H9 (cell line): ENCODE measurements around the gene KCNAB1. TPM values are rescaled to one million over a fixed set of nuclear protein-coding genes. Genes with fewer than 3 reads are reported as not detected.

Experiments used
- DNase-seq: peaks from one replicate; pipeline ENCODE4 v3.0.0-alpha.2; 2017
- H2AFZ ChIP-seq: one replicate; pipeline ENCODE4 v1.6.1; 2013; ENCODE audit warnings: mild to moderate bottlenecking, low read length, control low read depth, moderate library complexity
- H2AK5ac ChIP-seq: 2 replicates; pipeline ENCODE4 v1.6.1; 2013; ENCODE audit warnings: low read length, control low read depth, mixed read lengths; ENCODE audit not compliant: insufficient read length
- H2BK120ac ChIP-seq: one replicate; pipeline ENCODE4 v1.6.1; 2013; ENCODE audit warnings: low read depth, mild to moderate bottlenecking, low read length, control low read depth, inconsistent platforms; ENCODE audit not compliant: poor library complexity, severe bottlenecking
- H2BK12ac ChIP-seq: 2 replicates; pipeline ENCODE4 v1.6.1; 2013; ENCODE audit warnings: low read length, control low read depth, mixed read lengths, low read depth; ENCODE audit not compliant: insufficient read length
- H2BK15ac ChIP-seq: 2 replicates; pipeline ENCODE4 v1.6.1; 2013; ENCODE audit warnings: low read depth, low read length, control low read depth
- H2BK20ac ChIP-seq: one replicate; pipeline ENCODE4 v1.6.1; 2013; ENCODE audit warnings: low read depth, mild to moderate bottlenecking, low read length, control low read depth, inconsistent platforms; ENCODE audit not compliant: poor library complexity, severe bottlenecking
- H2BK5ac ChIP-seq: 2 replicates; pipeline ENCODE4 v1.6.1; 2013; ENCODE audit warnings: low read length, control low read depth, mixed read lengths; ENCODE audit not compliant: insufficient read length
- H3K14ac ChIP-seq: 2 replicates; pipeline ENCODE4 v1.6.1; 2013; ENCODE audit warnings: low read length, control low read depth; ENCODE audit not compliant: insufficient read depth
- H3K18ac ChIP-seq: 2 replicates; pipeline ENCODE4 v1.6.1; 2013; ENCODE audit warnings: low read depth, mild to moderate bottlenecking, mixed read lengths, low read length, control low read depth; ENCODE audit not compliant: insufficient read length
- H3K23ac ChIP-seq: 2 replicates; pipeline ENCODE4 v1.6.1; 2013; ENCODE audit warnings: low read length, control low read depth, mixed read lengths, low read depth; ENCODE audit not compliant: insufficient read length
- H3K23me2 ChIP-seq: 2 replicates; pipeline ENCODE4 v1.6.1; 2013; ENCODE audit warnings: low read depth, mild to moderate bottlenecking, mixed read lengths, low read length, control low read depth; ENCODE audit not compliant: insufficient read length, poor library complexity, severe bottlenecking
- H3K27ac ChIP-seq: 2 replicates; pipeline ENCODE4 v1.5.1; 2013; ENCODE audit warnings: low read length, control low read depth, mixed read lengths, low read depth; ENCODE audit not compliant: insufficient read length
- H3K27me3 ChIP-seq: 2 replicates; pipeline ENCODE4 v1.6.1; 2013; ENCODE audit warnings: low read length, control low read depth, inconsistent platforms; ENCODE audit not compliant: insufficient read depth
- H3K4ac ChIP-seq: 2 replicates; pipeline ENCODE4 v1.6.1; 2013; ENCODE audit warnings: low read depth, mild to moderate bottlenecking, control low read depth, inconsistent platforms, low read length, moderate library complexity
- H3K4me1 ChIP-seq: 2 replicates; pipeline ENCODE4 v1.6.1; 2013; ENCODE audit warnings: low read length, control low read depth, inconsistent platforms; ENCODE audit not compliant: insufficient read depth
- H3K4me2 ChIP-seq: 2 replicates; pipeline ENCODE4 v1.6.1; 2013; ENCODE audit warnings: low read length, control low read depth, mixed read lengths; ENCODE audit not compliant: insufficient read length, insufficient read depth
- H3K56ac ChIP-seq: 2 replicates; pipeline ENCODE4 v1.6.1; 2013; ENCODE audit warnings: low read depth, mild to moderate bottlenecking, mixed read lengths, low read length, control low read depth; ENCODE audit not compliant: insufficient read length
- H3K79me1 ChIP-seq: 2 replicates; pipeline ENCODE4 v1.6.1; 2013; ENCODE audit warnings: low read depth, mild to moderate bottlenecking, moderate library complexity, low read length, control low read depth, inconsistent platforms; ENCODE audit not compliant: insufficient read depth, poor library complexity, severe bottlenecking
- H3K79me2 ChIP-seq: 2 replicates; pipeline ENCODE4 v1.6.1; 2013; ENCODE audit warnings: low read length, control low read depth, inconsistent platforms; ENCODE audit not compliant: insufficient read depth
- H3K9ac ChIP-seq: 2 replicates; pipeline ENCODE4 v1.6.1; 2013; ENCODE audit warnings: low read length, control low read depth, mixed read lengths; ENCODE audit not compliant: insufficient read length; ENCODE audit errors: extremely low read depth
- H3K9me3 ChIP-seq: one replicate; pipeline ENCODE4 v1.6.1; 2013; ENCODE audit warnings: low read depth, low read length, inconsistent platforms; ENCODE audit not compliant: control insufficient read depth
- H3T11ph ChIP-seq: one replicate; pipeline ENCODE4 v1.6.1; 2013; ENCODE audit warnings: mild to moderate bottlenecking, low read length, control low read depth, inconsistent platforms
- H4K20me1 ChIP-seq: one replicate; pipeline ENCODE4 v1.6.1; 2013; ENCODE audit not compliant: control insufficient read depth, insufficient read length, insufficient read depth
- H4K5ac ChIP-seq: 2 replicates; pipeline ENCODE4 v1.6.1; 2013; ENCODE audit warnings: low read depth, mild to moderate bottlenecking, mixed read lengths, low read length, control low read depth; ENCODE audit not compliant: insufficient read length
- H4K8ac ChIP-seq: replicated peaks from 2 replicates; pipeline ENCODE4 v1.6.1; 2013; ENCODE audit warnings: low read length, control low read depth, mixed read lengths, low read depth; ENCODE audit not compliant: insufficient read length
- H4K91ac ChIP-seq: 2 replicates; pipeline ENCODE4 v1.6.1; 2013; ENCODE audit warnings: low read depth, mild to moderate bottlenecking, moderate library complexity, mixed read lengths, low read length, control low read depth; ENCODE audit not compliant: insufficient read length
- H3K27ac Mint-ChIP-seq, 3 experiments: 2 replicates in 2 of 3; 3 replicates in 1 of 3; pipeline ENCODE4 v1.8.0; 2020 to 2021; ENCODE audit warnings: mixed read lengths in 3 of 3, mild to moderate bottlenecking in 1 of 3, moderate library complexity in 1 of 3
- H3K27me3 Mint-ChIP-seq: 2 replicates; pipeline ENCODE4 v1.8.0; 2021; ENCODE audit warnings: low read depth, mild to moderate bottlenecking, moderate library complexity, mixed read lengths
- H3K36me3 Mint-ChIP-seq, 3 experiments: 2 replicates in 2 of 3; 3 replicates in 1 of 3; pipeline ENCODE4 v1.8.0; 2020 to 2021; ENCODE audit warnings: low read depth in 3 of 3, mixed read lengths in 3 of 3; ENCODE audit not compliant: insufficient read depth in 1 of 3
- H3K4me1 Mint-ChIP-seq, 2 experiments: 2 replicates each; pipeline ENCODE4 v1.8.0; 2020; ENCODE audit warnings: mixed read lengths in 2 of 2
- H3K4me3 Mint-ChIP-seq, 2 experiments: 2 replicates in 1 of 2; 3 replicates in 1 of 2; pipeline ENCODE4 v1.8.0; 2020 to 2021; ENCODE audit warnings: mild to moderate bottlenecking in 2 of 2, mixed read lengths in 2 of 2, moderate library complexity in 1 of 2
- H3K9me3 Mint-ChIP-seq, 2 experiments: 2 replicates in 1 of 2; 3 replicates in 1 of 2; pipeline ENCODE4 v1.8.0; 2020; ENCODE audit warnings: mild to moderate bottlenecking in 2 of 2, mixed read lengths in 2 of 2, moderate library complexity in 1 of 2
- WGBS: extraction: QIAGEN DNeasy Blood & Tissue Kit; methylation state at CpG from one replicate; pipeline ENCODE4 v1.1.7; 2013; ENCODE audit warnings: missing lambda C conversion rate, low lambda C conversion rate, mixed read lengths; ENCODE audit not compliant: insufficient read length; ENCODE audit errors: extremely low coverage; 5-methylcytosine and 5-hydroxymethylcytosine counted together
- total RNA-seq: library from RNA; stranded (reverse); gene quantifications from 2 replicates; pipeline ENCODE4 v1.2.1, GENCODE V29; 2021
- TF ChIP-seq, protein P1 (sequence below): fragments of 200-600 bp; sonication (generic); conservative IDR thresholded peaks from 3 replicates; pipeline ENCODE4 v1.8.0; 2021; ENCODE audit warnings: antibody characterized with exemption, mild to moderate bottlenecking

KCNAB1 gene
- total RNA-seq, 1 experiment from 2014 or later, result 3.7 TPM

DNA sequence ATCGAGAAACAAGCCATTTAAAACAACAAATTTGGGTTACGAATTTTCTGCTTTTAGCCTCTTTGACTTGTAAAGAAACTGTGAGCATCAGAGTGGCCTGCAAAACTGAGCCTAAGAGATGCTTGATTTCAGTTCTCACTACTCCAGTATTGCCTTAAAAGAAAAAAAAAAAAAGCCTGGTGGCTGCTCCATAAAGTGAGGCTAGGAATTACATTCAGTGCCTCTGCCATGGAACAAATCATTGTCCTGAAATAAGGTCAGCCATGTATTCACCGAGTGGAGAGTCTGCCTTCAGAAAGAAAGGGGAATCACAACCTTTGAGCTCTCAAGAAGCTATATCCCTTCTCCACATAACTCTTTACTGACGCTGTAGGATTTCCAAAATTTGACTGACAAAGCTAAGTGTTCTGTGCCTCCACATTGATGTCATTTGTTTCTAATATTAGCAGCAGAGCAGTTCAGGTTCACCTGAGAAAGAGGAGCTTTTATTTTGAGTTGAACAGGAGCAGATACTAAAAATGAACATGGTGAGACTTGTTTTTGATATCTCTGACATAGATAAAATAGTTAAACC, 297.3 kb downstream of the KCNAB1 start:
- Histone ChIP-seq H4K91ac (no peak overlapping the region), H3K4me2 (no peak overlapping the region), H2BK5ac (no peak overlapping the region), H3K23ac (no peak overlapping the region), H4K20me1 (no peaks in the 10 kb centered on the region), H2BK20ac (no peak overlapping the region), H3K4ac (no peak overlapping the region), H3K18ac (no peak overlapping the region), H2BK120ac (no peak overlapping the region), H3K14ac (no peak overlapping the region), H3K4me1 (no peaks in the 10 kb centered on the region), H3K79me1 (no peaks in the 10 kb centered on the region), H2BK15ac (no peak overlapping the region), H2AFZ (no peak overlapping the region), H4K5ac (no peak overlapping the region), H3K23me2 (no peaks in the 10 kb centered on the region), H3T11ph (no peak overlapping the region), H3K27ac (no peak overlapping the region), H3K27me3 (no peaks in the 10 kb centered on the region), H3K9me3 (no peaks in the 10 kb centered on the region), H2BK12ac (no peak overlapping the region), H2AK5ac (no peak overlapping the region), H3K9ac (no peak overlapping the region), H4K8ac (no peak overlapping the region), H3K56ac (no peak overlapping the region), H3K79me2 (no peaks in the 10 kb centered on the region)
- no peak for DNase-seq
- no peaks in the 10 kb centered on the region for H3K36me3 Mint-ChIP-seq
- H3K4me3 Mint-ChIP-seq, result no peak overlapping the region
- no peaks in the 10 kb centered on the region for H3K27me3 Mint-ChIP-seq
- no peaks in the 10 kb centered on the region for H3K9me3 Mint-ChIP-seq
- WGBS, result no CpG with 5 or more reads among the region's 4 CpGs
- H3K27ac Mint-ChIP-seq, result no peak overlapping the region; a peak in 1 of 7 replicates
- TF ChIP-seq, protein P1, sequence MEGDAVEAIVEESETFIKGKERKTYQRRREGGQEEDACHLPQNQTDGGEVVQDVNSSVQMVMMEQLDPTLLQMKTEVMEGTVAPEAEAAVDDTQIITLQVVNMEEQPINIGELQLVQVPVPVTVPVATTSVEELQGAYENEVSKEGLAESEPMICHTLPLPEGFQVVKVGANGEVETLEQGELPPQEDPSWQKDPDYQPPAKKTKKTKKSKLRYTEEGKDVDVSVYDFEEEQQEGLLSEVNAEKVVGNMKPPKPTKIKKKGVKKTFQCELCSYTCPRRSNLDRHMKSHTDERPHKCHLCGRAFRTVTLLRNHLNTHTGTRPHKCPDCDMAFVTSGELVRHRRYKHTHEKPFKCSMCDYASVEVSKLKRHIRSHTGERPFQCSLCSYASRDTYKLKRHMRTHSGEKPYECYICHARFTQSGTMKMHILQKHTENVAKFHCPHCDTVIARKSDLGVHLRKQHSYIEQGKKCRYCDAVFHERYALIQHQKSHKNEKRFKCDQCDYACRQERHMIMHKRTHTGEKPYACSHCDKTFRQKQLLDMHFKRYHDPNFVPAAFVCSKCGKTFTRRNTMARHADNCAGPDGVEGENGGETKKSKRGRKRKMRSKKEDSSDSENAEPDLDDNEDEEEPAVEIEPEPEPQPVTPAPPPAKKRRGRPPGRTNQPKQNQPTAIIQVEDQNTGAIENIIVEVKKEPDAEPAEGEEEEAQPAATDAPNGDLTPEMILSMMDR, result no peak
- peaks cover 4 to 6% of the 10 kb centered on the region in 2 experiments; a peak in 3 of 4 replicates for H3K4me1 Mint-ChIP-seq
